HG02763 (cell line): ENCODE measurements around the gene A1CF.
"Not testable (repeated sequence)": the region's sequence is repeated elsewhere in the genome, so short reads cannot be mapped to it uniquely, and the experiment has no call there.

Experiments
- ATAC-seq: cut with Tn5 transposase; IDR thresholded peaks from one replicate; pipeline ENCODE4 v1.9.1; 2021; ENCODE audit warnings: mild to moderate bottlenecking, moderate library complexity; ENCODE audit not compliant: unreplicated experiment

Gene A1CF

DNA sequence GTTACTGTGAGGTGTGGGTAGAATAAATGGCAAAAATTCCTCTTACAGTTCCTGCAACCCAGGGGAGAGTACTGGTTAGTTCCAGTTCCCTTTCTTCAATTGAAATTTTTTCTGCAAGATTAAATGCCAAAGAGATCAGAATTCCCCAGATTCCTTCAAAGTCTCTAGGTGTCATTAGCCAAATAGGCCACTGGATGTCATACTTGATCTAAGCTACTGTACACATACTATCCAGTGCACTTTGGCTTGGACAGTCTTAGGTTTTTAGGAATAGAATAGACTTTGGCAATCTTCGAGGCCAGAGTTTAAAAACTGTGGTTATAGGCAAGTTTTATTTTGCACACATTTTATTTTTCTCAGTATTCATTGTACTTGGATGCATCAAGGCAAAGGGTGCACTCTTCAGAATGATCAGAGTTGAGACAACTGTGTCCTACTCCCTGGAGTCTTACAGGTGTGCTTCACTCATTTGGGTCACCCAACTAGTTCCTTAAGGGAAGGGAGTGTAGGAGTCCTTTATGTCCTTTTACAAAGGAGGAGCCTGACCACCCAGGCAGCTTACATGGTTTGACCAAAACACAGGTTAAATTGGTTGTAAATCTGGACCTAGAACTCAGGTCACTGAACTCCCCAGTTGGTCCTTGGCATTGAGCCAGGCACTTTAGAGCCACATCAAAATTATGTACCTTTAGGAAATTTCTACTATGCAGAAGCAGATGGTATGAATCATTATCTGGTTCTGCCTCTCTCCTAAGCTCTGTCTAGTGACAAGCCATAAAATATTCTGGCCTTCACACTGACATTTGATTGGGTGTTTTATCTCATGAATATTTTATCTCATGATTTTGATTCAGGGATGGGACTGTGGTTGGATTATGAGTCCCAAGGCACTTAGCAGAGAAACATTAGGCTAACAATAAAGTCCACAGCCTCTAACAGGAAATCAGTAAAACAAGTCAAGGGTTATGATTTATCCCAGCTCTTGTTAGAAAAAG is 96.2 kb downstream of the A1CF start:
- no peak for ATAC-seq

- not testable (repeated sequence) for ATAC-seq
These were observed 97.5 kb downstream of the A1CF start for GRCh38 chr10:50787962-50788361.

DNA sequence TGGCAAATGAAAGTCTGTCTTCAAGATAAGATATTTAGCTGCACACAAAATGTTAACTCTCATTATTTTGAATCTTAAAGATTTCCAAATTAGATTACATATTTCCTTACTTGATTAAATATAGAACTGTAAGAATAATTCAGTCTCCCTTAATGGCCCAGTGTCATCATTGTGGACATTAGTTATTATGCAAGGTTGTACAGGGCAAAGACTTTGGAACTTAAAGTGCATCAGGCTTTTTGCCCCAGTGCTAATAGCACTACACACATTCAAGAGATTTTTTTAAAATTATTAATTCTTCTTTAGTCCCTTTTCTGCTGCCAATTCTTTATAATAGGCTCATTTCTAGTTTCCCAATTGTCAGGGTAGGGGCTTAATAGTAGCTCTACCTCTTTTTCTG is 103.4 kb downstream of the A1CF start:
- not testable (repeated sequence) for ATAC-seq

DNA sequence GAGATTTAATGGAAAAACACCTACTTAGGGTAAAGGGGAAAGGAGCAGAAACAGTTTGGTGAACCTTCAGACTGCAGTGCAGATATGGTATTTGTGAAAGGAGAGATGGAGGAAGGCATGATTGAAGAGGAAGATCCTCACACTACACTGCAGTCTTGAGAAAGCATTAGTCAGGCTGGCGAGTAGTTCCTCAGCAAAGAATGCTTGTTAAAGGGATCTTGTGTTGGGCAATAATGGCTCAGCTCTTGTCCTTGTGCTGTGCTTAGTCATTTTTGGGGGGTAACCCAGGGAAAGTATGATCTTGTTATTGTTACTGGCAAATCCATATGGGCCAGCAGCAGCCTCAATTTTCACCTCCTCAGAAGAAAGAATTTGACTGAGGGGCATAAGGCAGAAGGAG is 105.4 kb downstream of the A1CF start:
- ATAC-seq: not testable (repeated sequence)

- ATAC-seq: not testable (repeated sequence)
These were observed 110.6 kb downstream of the A1CF start for GRCh38 chr10:50774868-50775267.

DNA sequence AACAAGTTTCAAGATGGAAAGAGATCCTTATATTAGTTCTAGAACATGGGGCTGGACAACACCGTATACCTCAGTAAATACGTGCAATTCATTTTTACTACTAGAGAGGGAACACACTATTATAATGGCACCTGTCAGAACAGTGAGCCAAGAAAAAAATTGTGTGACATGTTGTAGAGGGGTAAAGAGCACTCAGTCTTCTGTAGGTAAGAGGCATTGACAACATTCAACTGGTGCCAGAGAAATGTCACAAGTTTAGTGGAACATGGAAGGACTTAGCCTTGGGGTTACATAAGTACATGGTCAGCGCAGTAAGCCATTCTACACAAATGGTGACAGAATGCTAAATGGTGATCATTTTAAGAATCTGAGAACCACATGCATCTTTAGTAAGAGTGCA is 113.4 kb downstream of the A1CF start:
- not testable (repeated sequence) for ATAC-seq

- ATAC-seq: not testable (repeated sequence)
These were observed 118.5 kb downstream of the A1CF start for GRCh38 chr10:50766774-50767513.
